ENCODE results near the gene WDFY3. TPM values are rescaled to one million over a fixed set of nuclear protein-coding genes. Genes with fewer than 3 reads are reported as not detected.

The WDFY3 gene
- polyA plus RNA-seq, 2 of the 4 experiments (the other 2 are of a cell fraction), result 6.6 to 25.1 TPM

DNA sequence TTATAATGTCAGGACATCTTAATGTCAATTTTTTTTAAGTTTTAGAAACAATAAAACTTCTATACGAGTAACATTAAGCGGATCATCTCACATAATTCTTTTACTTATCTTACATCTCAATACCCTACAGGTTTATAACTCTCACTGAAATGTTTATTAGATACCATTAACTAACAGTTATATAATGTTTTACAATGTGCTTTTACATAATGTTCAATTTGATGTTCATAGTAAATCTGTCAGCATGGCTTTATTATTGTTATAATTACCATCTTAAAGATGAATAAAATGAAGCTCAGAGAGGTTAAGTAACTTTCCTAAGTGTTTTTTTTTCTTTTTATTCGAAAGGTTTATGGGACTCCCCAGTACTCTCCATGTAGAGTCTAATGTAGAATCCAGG is 33.9 kb upstream of the WDFY3 start:
- DNase-seq (ENCODE audit: low read depth in 1 of 2, low spot score in 1 of 2) (no peak), FAIRE-seq (no peak), ATAC-seq (no peak)
- Histone ChIP-seq H3K4me1 (no peaks in the 10 kb centered on the region), H3K9me3 (no peaks in the 10 kb centered on the region), H3K27ac (no peak overlapping the region), H3K4me3 (no peak overlapping the region), H3K4me2 (no peak overlapping the region)
- TF ChIP-seq HOXB5 (CRISPR knock-in tag; IDR thresholded peaks at IDR 0.05) (no peak), SREBF2 (IDR thresholded peaks at IDR 0.05) (no peak), ESRRA (IDR thresholded peaks at IDR 0.05; ENCODE audit: borderline replicate concordance, low read length) (no peak), RFX5 (IDR thresholded peaks at IDR 0.05) (no peak), SMC3 (IDR thresholded peaks at IDR 0.05) (no peak), HDAC2 (IDR thresholded peaks at IDR 0.05) (no peak), RAD21 (conservative IDR thresholded peaks at IDR 0.05 in 1 of 2, IDR thresholded peaks at IDR 0.05 in 1 of 2) (no peak), JUNB (IDR thresholded peaks at IDR 0.05) (no peak), HOXA7 (CRISPR knock-in tag; IDR thresholded peaks at IDR 0.05) (no peak), KDM5A (IDR thresholded peaks at IDR 0.05) (no peak), CHD4 (IDR thresholded peaks at IDR 0.05; ENCODE audit: borderline replicate concordance) (no peak), RCOR1 (IDR thresholded peaks at IDR 0.05; ENCODE audit: low read depth, low read length) (no peak)
- TF ChIP-seq, protein P1, sequence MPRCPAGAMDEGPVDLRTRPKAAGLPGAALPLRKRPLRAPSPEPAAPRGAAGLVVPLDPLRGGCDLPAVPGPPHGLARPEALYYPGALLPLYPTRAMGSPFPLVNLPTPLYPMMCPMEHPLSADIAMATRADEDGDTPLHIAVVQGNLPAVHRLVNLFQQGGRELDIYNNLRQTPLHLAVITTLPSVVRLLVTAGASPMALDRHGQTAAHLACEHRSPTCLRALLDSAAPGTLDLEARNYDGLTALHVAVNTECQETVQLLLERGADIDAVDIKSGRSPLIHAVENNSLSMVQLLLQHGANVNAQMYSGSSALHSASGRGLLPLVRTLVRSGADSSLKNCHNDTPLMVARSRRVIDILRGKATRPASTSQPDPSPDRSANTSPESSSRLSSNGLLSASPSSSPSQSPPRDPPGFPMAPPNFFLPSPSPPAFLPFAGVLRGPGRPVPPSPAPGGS (IDR thresholded peaks at IDR 0.05), result no peak
- TF ChIP-seq, protein P2, sequence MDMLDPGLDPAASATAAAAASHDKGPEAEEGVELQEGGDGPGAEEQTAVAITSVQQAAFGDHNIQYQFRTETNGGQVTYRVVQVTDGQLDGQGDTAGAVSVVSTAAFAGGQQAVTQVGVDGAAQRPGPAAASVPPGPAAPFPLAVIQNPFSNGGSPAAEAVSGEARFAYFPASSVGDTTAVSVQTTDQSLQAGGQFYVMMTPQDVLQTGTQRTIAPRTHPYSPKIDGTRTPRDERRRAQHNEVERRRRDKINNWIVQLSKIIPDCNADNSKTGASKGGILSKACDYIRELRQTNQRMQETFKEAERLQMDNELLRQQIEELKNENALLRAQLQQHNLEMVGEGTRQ (IDR thresholded peaks at IDR 0.05), result no peak
- WGBS (ENCODE audit: missing lambda C conversion rate), result 72% methylated on average over 3 of the region's 3 CpGs
- ChIA-PET CTCF (no interaction called here), POLR2A (no interaction called here)

DNA sequence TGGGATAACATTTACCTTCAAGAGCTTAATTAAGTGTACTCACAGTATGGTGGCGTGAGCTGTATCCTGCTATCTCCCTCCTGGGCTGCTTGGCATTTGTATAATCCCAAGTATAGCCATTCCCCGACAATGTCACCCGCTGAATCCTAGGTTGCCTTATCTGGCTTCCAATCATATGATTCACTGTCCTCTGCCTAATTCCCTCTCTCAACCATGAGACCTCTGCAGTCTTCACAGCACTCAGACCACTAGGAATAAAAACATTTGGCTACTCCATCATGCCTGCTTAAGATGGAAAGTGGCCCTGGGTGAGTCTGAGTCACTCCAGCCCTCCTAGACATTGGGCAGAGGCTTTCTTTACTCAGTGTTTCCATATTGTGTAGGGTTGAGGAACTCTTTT is 28.9 kb upstream of the WDFY3 start:
- ATAC-seq (no peak), DNase-seq (ENCODE audit: low read depth in 1 of 2, low spot score in 1 of 2) (no peak), FAIRE-seq (no peak)
- TF ChIP-seq MAZ (IDR thresholded peaks at IDR 0.05; ENCODE audit: borderline replicate concordance, low read depth, low read length), result no peak
- no peak for TF ChIP-seq MYC (IDR thresholded peaks at IDR 0.05; ENCODE audit: borderline replicate concordance, low read length)
- TF ChIP-seq BHLHE40 (IDR thresholded peaks at IDR 0.05; ENCODE audit: low read depth, low read length), result no peak
- no peak for TF ChIP-seq RARB (CRISPR knock-in tag; IDR thresholded peaks at IDR 0.05)
- TF ChIP-seq, protein P3, sequence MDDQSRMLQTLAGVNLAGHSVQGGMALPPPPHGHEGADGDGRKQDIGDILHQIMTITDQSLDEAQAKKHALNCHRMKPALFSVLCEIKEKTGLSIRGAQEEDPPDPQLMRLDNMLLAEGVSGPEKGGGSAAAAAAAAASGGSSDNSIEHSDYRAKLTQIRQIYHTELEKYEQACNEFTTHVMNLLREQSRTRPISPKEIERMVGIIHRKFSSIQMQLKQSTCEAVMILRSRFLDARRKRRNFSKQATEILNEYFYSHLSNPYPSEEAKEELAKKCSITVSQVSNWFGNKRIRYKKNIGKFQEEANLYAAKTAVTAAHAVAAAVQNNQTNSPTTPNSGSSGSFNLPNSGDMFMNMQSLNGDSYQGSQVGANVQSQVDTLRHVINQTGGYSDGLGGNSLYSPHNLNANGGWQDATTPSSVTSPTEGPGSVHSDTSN (IDR thresholded peaks at IDR 0.05), result no peak
- H3K9me3 ChIP-seq, result no peaks in the 10 kb centered on the region
- H3K27ac ChIP-seq, result no peak overlapping the region
- H3K4me1 ChIP-seq, result no peaks in the 10 kb centered on the region
- ChIA-PET CTCF (no interaction called here), POLR2A (no interaction called here)
- no peak overlapping the region for H3K4me2 ChIP-seq
- WGBS (ENCODE audit: missing lambda C conversion rate), result 52% methylated on average over 3 of the region's 3 CpGs
- H3K4me3 ChIP-seq, result no peak overlapping the region

DNA sequence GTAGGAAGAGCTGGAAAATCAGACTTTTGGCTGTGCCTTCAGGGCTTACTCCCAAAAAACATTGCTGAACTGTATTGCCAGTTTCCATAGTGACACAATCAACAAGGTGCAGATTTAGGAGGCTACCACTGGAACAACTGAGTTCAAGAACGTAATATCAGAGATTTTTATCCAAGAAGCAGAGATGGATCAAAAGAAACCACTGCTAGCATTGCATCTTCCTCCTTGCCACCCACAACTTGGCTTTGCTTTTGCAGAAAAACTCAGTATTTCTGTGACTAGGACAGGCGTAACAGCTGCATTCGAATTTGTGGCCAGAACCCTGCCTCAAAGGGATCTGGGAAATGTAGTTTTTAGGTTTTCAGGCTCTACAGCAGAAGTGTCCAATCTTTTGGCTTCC is 27.8 kb upstream of the WDFY3 start:
- CTCF ChIA-PET, result no interaction called here
- H3K4me2 ChIP-seq, result no peak overlapping the region
- no peak for FAIRE-seq
- no peak for TF ChIP-seq HOXA7 (CRISPR knock-in tag; IDR thresholded peaks at IDR 0.05)
- no peak for TF ChIP-seq NFE2L2 (conservative IDR thresholded peaks at IDR 0.05; ENCODE audit: low read length)
- no peak for TF ChIP-seq CHD2 (IDR thresholded peaks at IDR 0.05; ENCODE audit: low read length, partially characterized antibody)
- no peak for TF ChIP-seq RARB (CRISPR knock-in tag; IDR thresholded peaks at IDR 0.05)
- 57% methylated on average over 3 of the region's 3 CpGs for WGBS (ENCODE audit: missing lambda C conversion rate)
- ATAC-seq, result no peak
- H3K4me3 ChIP-seq, result no peak overlapping the region
- no peak for DNase-seq (ENCODE audit: low read depth in 1 of 2, low spot score in 1 of 2)
- no peak overlapping the region for H3K27ac ChIP-seq
- H3K4me1 ChIP-seq, result no peaks in the 10 kb centered on the region
- POLR2A ChIA-PET, result no interaction called here
- no peaks in the 10 kb centered on the region for H3K9me3 ChIP-seq
